OCI-LY7 (cell line): Measurements from ENCODE around the gene TRAF2.

Experiments used
- EZH2phosphoT487 ChIP-seq: fragments of 200-600 bp; sonication (generic); IDR thresholded peaks from 2 replicates; pipeline ENCODE4 v1.6.1; 2018; ENCODE audit warnings: low read depth, borderline replicate concordance, mild to moderate bottlenecking, mixed run types, antibody characterized with exemption, low read length, moderate library complexity, mixed read lengths
- TF ChIP-seq, protein P1 (sequence below): fragments of 200-600 bp; sonication (generic); conservative IDR thresholded peaks from 2 replicates; pipeline ENCODE4 v1.5.1; 2014; ENCODE audit warnings: mild to moderate bottlenecking, antibody characterized with exemption, low read length, moderate library complexity, mixed read lengths

DNA sequence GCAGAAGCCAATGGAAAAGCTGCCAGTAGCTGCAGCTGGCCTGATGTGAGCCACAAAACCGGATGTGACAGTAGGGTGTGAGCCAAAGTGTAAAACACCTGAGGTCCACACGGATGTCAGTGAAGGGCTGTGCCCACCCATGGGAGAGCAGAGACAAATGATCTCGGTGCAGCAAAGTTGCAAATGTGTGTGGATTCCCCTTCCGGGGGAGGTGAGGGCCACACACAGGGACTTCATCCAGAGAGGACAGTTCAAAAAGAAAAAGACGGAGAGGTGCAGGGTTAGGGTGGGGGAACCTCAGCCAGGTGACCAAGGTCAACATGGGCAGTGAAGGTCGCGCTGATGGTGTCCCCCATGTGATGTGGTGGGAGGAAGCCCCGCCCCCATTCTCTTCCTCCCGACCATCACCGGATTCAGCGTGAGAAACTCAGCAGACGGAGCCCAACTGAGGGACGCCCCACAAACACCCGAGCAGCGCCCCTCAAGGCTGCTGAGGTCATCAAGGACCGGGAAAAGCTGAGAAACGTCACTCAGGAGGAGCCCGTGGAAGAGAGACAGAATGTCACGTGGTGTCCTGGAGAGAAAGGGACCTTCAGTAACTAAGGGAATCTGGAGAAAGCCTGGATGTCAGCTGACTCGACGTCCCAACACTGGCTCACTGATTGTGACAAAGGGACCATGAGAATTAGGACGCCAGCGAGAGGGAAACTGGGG lies 79.6 kb downstream of the TRAF2 start:
- TF ChIP-seq, protein P1, sequence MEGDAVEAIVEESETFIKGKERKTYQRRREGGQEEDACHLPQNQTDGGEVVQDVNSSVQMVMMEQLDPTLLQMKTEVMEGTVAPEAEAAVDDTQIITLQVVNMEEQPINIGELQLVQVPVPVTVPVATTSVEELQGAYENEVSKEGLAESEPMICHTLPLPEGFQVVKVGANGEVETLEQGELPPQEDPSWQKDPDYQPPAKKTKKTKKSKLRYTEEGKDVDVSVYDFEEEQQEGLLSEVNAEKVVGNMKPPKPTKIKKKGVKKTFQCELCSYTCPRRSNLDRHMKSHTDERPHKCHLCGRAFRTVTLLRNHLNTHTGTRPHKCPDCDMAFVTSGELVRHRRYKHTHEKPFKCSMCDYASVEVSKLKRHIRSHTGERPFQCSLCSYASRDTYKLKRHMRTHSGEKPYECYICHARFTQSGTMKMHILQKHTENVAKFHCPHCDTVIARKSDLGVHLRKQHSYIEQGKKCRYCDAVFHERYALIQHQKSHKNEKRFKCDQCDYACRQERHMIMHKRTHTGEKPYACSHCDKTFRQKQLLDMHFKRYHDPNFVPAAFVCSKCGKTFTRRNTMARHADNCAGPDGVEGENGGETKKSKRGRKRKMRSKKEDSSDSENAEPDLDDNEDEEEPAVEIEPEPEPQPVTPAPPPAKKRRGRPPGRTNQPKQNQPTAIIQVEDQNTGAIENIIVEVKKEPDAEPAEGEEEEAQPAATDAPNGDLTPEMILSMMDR, result no peak
- TF ChIP-seq EZH2phosphoT487, result no peak
